ENCODE measurements around the gene FARSB.
A peak's percentile ranks its signal among the peaks of the same experiment; 100 is the strongest.

The FARSB gene

GRCh38 chr2:222656526-222657446, 894 bp upstream of the FARSB start:
- no peak for DNase-seq

GRCh38 chr2:222653280-222653679, 2.6 kb downstream of the FARSB start:
- DNase-seq, result no peak

- no peak for DNase-seq
These were observed 3.2 kb downstream of the FARSB start for GRCh38 chr2:222652491-222653255.

DNA sequence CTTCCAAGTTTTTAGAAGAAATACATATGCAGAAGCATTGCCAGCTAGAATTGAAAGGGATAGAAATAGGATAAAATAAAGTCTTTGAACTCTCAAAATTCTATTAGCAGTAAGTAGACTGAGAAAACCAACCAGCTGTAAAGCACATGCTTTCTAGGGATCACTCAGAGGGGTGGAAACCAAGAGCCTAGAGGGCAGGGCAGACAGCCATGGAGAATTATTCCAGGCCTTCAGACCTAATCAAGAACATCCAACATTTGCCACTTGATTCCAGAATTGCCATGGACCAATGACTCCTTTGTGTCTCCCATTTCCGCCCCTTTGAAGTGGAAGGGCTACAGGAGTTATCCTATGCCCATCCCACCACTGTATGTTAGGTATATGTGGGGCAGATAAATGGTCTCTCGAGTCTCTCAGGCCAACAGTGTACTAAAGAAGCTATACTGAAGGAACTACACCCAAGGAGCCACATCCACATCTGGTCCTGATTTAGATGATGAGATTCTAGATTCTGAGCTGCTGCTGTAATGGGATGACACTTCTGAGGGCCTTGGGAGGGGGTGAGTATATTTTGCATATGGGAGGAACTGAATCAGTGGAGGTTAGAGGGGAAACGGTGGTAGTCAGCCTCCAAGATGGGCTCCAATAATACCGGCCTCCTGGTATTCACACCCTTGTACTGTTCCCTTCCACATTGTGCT, 4.0 kb downstream of the FARSB start:
- DNase-seq, result no peak

DNA sequence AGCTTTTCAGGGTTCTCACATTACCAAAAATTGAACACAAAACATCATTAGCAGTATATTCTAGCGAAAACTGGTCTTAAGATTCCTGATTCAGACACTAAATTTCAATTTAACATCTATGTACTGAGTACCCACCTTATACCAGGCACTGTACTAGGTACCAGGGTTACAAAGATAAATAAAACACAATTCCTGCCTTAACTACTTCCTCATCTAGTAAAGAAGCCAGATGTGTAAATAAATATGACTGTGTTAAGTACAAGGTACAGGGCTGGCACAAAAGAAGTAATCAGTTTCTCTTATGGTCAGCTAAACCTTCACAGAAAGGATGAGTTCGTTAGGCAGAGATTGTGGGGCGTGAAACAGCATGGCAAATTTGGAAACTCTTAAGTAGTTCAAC, 6.1 kb downstream of the FARSB start:
- no peak for DNase-seq

DNA sequence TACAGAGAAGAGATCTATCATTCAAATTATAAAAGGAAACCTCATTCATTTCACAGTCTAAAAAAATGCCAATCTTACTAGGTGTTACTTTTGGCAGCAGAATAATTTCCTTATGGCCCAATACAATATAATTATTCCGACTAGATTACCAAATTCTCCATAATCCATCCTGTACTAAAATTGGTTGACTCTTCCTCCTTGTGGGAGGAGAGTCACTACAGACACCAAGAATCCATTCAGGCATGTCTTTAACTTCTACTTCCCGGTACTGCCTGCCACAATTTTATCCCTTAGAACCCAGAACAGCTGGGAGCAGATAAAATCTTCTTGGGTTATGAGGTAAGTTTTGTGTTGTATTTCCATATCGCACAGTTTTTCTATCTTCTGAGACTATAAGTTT, 9.9 kb downstream of the FARSB start:
- no peak for DNase-seq

DNA sequence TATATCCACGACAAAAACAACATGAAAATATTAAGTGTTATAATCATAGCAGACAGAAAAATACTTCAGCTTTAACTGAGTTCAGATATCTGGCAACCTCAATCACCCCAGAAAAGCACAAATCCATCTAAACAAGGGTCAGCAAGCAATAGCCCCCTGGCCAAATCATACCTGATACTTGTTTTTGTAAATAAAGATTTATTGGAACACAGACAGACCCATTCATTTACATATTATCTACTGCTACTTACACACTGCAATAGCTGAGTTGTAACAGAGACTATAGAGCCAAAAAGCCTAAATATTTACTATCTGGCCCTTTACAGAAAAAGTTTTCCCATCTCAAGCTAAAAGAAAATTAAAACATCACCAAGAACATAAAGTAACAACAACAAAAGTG, 12.8 kb downstream of the FARSB start:
- DNase-seq, result no peak

DNA sequence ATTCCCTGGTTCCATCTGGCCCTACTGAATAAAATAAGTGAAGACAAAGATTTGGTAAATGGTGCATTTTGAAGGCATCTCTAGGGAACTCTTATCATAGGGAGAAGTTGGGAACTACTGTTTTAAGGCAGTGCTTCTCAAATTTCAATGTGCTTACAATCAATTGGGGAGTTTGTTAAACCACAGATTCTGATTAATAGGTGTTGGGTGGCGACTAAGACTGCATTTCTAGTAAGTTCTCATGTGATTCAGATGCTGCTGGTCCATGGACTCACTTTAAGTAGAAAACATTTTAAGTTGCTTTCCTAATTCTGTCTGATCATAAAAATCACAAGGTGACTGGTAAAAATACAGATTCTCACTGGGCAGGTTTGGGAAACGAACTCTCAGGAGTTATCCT, 14.6 kb downstream of the FARSB start:
- DNase-seq, result no peak

- no peak for DNase-seq
These were observed 18.8 kb downstream of the FARSB start for GRCh38 chr2:222637067-222637466.

GRCh38 chr2:222635295-222635694, 20.6 kb downstream of the FARSB start:
- no peak for DNase-seq

DNA sequence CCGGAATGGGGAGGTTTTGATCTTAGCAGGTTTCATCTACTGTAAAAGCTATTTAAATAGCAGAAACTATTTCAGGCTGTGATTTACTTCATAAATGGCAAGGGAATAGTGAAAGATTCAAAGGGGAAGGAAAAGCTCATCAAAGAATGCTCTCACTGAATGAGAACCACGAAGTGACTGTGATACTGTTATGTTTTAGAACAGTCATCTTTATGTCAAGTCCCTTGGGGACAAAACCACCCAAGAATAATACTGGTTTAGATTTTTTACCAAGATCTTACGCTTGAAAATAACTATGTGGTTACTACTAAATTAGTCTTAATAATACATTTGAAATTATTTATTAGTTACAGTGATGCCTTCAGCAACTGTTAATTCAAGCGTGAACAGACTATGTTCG, 28.1 kb downstream of the FARSB start:
- DNase-seq, result no peak

GRCh38 chr2:222623756-222624309, 32.1 kb downstream of the FARSB start:
- no peak for DNase-seq

GRCh38 chr2:222622910-222623309, 33.0 kb downstream of the FARSB start:
- no peak for DNase-seq

GRCh38 chr2:222621893-222622292, 34.0 kb downstream of the FARSB start:
- no peak for DNase-seq

GRCh38 chr2:222615320-222615719, 40.6 kb downstream of the FARSB start:
- DNase-seq, result no peak

- DNase-seq, result peak; percentile 10
These were observed 42.1 kb downstream of the FARSB start for GRCh38 chr2:222613715-222614331.

GRCh38 chr2:222611684-222612083, 44.2 kb downstream of the FARSB start:
- DNase-seq, result no peak

DNA sequence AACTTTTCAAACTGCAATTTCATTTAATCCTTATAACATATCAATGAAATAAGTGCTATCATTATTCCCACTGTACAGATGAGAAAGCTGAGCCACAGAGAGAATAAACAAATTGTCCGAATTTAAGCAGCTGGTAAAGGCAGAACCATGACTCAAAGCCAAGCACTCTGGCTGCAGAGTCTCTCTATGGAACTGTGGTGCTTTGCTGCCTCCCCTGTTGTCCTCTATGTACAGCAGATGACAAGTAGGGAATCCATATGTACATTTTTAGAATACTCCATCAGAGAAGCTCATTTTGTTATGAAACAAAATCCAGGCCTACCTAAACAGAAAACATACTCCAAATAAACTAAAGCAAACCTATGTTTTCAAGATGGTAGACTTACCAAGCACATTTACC, 45.1 kb downstream of the FARSB start:
- DNase-seq, result no peak

- no peak for DNase-seq
These were observed 46.5 kb downstream of the FARSB start for GRCh38 chr2:222609381-222609780.

DNA sequence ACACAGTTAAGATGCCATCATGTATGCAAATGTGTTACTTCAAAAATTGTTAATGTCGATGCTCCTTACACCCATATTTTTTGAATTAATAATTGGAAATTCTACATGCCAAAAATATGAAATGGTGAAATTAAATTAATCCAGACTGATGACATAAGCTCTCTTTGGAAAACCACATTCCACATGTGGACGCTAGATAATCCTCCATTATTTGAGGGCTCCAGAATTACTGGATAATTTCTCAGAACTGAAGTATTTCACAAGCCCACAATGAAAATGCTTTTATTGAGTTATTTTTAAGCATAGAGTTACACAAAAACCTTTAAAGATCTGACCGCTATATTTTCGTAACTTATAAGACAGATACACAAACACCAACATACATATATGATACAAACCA, 47.8 kb downstream of the FARSB start:
- DNase-seq, result no peak

GRCh38 chr2:222606306-222606705, 49.6 kb downstream of the FARSB start:
- DNase-seq, result no peak

DNA sequence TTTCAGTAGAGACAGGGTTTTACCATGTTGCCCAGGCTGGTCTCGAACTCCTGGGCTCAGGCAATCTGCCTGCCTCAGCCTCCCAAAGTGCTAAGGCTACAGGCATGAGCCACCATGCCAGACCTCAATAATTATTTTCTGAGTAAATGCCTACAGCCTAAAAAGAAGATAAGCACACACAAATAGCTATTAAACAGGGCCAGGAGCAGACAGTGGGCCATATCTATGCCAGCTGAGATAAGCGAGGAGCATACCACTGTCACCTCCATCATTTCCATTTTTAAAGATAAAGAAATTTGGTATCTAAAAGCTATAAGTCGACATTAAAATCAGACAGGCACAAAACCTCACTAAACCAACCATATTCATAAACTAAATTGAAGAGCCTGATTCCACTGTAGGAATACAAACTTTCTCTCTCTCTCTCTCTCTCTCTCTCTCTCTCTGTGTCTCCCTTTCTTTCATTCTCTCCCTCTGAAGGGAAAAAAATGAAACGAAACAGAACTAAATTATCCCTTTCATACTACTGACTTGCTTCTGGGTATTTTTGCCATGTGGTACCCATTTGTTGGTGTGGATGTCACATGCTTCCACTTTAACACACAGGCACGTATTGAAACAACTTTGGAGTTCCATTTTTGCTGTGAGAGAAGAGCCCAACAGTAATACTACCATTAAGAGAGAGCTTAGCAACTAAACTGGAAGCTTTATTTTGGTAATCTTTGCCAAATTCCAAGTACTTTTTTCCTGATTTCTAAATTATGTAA, 51.0 kb downstream of the FARSB start:
- no peak for DNase-seq

Measured in NCI-H446 treated with DMSO at 0.1 percent for 48 hours (cell line).